ENCODE results near the gene POLD3.

The POLD3 gene

DNA sequence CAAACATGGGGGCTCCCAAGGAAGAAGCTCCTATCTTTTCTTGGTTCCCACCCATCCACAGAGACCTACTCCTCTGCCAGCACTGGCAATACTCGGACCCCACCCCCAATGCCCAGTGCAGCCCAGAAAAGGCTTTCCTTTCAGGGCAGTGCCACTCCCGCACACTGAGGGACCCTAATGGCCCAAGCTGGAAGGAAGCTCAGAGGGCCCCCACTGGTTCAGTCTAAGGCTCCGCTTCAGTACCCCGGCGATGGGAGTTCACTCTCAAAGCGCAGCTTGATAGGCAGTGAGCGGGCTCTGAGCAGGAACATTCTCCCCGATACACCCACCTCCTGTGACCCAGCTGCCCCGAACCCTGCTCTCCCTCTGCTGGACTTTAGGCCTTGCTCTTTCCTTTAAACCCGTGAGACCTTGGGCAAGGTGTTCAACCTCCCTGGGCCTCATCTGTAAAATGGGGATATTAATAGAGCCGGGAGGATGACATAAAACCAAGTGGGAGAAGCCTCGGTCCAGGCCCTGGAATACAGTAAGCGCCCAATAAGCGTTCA lies 90.4 kb downstream of the POLD3 start:
- no peaks in the 10 kb centered on the region for H3K36me3 ChIP-seq (ENCODE audit: insufficient read depth, low read length)
- H2AFZ ChIP-seq (ENCODE audit: low read depth, low read length) = no peak overlapping the region
- no peak overlapping the region for H3K4me3 ChIP-seq (ENCODE audit: low read length)
- no peaks in the 10 kb centered on the region for H3K9me3 ChIP-seq (ENCODE audit: low read length)
- no peaks in the 10 kb centered on the region for H3K4me1 ChIP-seq (ENCODE audit: insufficient read depth, low read length)
- H3K27me3 ChIP-seq (ENCODE audit: insufficient read depth, low read length) = no peaks in the 10 kb centered on the region

- Histone ChIP-seq H3K36me3 (ENCODE audit: insufficient read depth, low read length) (no peaks in the 10 kb centered on the region), H3K4me1 (ENCODE audit: insufficient read depth, low read length) (no peaks in the 10 kb centered on the region), H3K4me3 (ENCODE audit: low read length) (no peak overlapping the region), H3K9me3 (ENCODE audit: low read length) (no peaks in the 10 kb centered on the region), H2AFZ (ENCODE audit: low read depth, low read length) (no peak overlapping the region), H3K27me3 (ENCODE audit: insufficient read depth, low read length) (no peaks in the 10 kb centered on the region)
These were observed 91.0 kb downstream of the POLD3 start for GRCh38 chr11:74683279-74683871.

DNA sequence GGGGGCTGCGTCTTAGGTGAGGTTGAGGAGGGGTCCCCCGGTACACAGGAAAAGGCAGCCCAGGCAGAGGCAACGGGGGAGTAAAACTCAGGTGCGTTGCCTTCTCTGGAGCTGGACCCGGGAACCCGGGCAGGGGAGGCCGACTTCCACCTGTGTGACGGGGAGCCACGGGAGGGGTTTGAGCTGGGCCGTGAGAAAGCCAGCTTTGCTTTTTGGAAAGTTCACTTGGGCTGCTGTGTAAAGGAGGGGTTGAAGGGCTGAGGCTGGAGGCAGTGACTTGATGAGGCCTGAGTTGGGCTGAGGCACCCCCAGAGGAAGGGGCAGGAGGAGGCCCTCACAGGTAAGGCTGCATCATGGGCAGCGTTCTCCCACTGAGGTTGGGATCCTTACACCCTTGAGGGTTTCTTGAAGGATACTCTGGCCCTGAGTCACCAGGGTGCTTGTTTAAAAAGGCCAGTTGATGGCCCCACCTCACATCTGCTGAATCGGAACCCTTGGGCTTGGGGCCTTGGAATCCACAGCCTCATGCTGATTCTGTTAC lies 91.6 kb downstream of the POLD3 start:
- no peaks in the 10 kb centered on the region for H3K27me3 ChIP-seq (ENCODE audit: insufficient read depth, low read length)
- no peaks in the 10 kb centered on the region for H3K4me1 ChIP-seq (ENCODE audit: insufficient read depth, low read length)
- H3K9me3 ChIP-seq (ENCODE audit: low read length) = no peaks in the 10 kb centered on the region
- H2AFZ ChIP-seq (ENCODE audit: low read depth, low read length) = no peak overlapping the region
- no peaks in the 10 kb centered on the region for H3K36me3 ChIP-seq (ENCODE audit: insufficient read depth, low read length)
- H3K4me3 ChIP-seq (ENCODE audit: low read length) = no peak overlapping the region

DNA sequence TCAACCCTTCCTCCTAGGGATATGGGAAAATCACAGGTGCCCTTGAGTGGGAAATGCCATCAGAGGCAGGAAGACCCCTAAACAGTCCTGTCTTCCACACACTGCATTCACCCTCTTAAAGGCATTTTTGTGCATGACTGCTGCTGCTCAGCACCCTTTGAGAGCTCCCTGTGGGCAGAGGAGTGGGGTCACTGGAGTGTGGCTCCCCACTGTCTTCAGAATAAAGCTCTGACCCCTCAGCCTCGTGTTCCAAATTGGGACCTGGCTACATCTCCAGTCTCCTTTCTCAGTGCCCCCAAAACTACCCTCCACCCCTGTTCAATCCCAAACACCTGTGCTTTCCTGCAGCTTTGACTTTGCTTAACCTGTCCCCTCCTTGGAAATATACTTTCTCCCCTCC lies 92.3 kb downstream of the POLD3 start:
- Histone ChIP-seq H2AFZ (ENCODE audit: low read depth, low read length) (no peak overlapping the region), H3K9me3 (ENCODE audit: low read length) (no peaks in the 10 kb centered on the region), H3K4me1 (ENCODE audit: insufficient read depth, low read length) (no peaks in the 10 kb centered on the region), H3K27me3 (ENCODE audit: insufficient read depth, low read length) (no peaks in the 10 kb centered on the region), H3K4me3 (ENCODE audit: low read length) (no peak overlapping the region), H3K36me3 (ENCODE audit: insufficient read depth, low read length) (no peaks in the 10 kb centered on the region)

- no peaks in the 10 kb centered on the region for H3K9me3 ChIP-seq (ENCODE audit: low read length)
- no peak overlapping the region for H3K4me3 ChIP-seq (ENCODE audit: low read length)
- H2AFZ ChIP-seq (ENCODE audit: low read depth, low read length) = no peak overlapping the region
- H3K4me1 ChIP-seq (ENCODE audit: insufficient read depth, low read length) = no peaks in the 10 kb centered on the region
- no peaks in the 10 kb centered on the region for H3K27me3 ChIP-seq (ENCODE audit: insufficient read depth, low read length)
- H3K36me3 ChIP-seq (ENCODE audit: insufficient read depth, low read length) = no peaks in the 10 kb centered on the region
These were observed 93.0 kb downstream of the POLD3 start for GRCh38 chr11:74685338-74685737.

- Histone ChIP-seq H3K36me3 (ENCODE audit: insufficient read depth, low read length) (no peaks in the 10 kb centered on the region), H3K9me3 (ENCODE audit: low read length) (no peaks in the 10 kb centered on the region), H3K4me3 (ENCODE audit: low read length) (no peak overlapping the region), H3K4me1 (ENCODE audit: insufficient read depth, low read length) (no peaks in the 10 kb centered on the region), H3K27me3 (ENCODE audit: insufficient read depth, low read length) (no peaks in the 10 kb centered on the region), H2AFZ (ENCODE audit: low read depth, low read length) (no peak overlapping the region)
These were observed 93.5 kb downstream of the POLD3 start for GRCh38 chr11:74685905-74686304.

- no peaks in the 10 kb centered on the region for H3K27me3 ChIP-seq (ENCODE audit: insufficient read depth, low read length)
- H3K36me3 ChIP-seq (ENCODE audit: insufficient read depth, low read length) = no peaks in the 10 kb centered on the region
These were observed 94.4 kb downstream of the POLD3 start for GRCh38 chr11:74686792-74687191.

GRCh38 chr11:74687237-74688023 lies 95.0 kb downstream of the POLD3 start:
- no peaks in the 10 kb centered on the region for H3K36me3 ChIP-seq (ENCODE audit: insufficient read depth, low read length)
- no peak overlapping the region for H2AFZ ChIP-seq (ENCODE audit: low read depth, low read length)
- no peaks in the 10 kb centered on the region for H3K27me3 ChIP-seq (ENCODE audit: insufficient read depth, low read length)
- no peaks in the 10 kb centered on the region for H3K9me3 ChIP-seq (ENCODE audit: low read length)
- H3K4me1 ChIP-seq (ENCODE audit: insufficient read depth, low read length) = no peaks in the 10 kb centered on the region
- no peak overlapping the region for H3K4me3 ChIP-seq (ENCODE audit: low read length)

More at GRCh38 chr11:74686792-74687191, 94.4 kb downstream of the POLD3 start:
- H2AFZ ChIP-seq (ENCODE audit: low read depth, low read length) = no peak overlapping the region
- H3K9me3 ChIP-seq (ENCODE audit: low read length) = no peaks in the 10 kb centered on the region
- no peak overlapping the region for H3K4me3 ChIP-seq (ENCODE audit: low read length)
- no peaks in the 10 kb centered on the region for H3K4me1 ChIP-seq (ENCODE audit: insufficient read depth, low read length)

GRCh38 chr11:74689666-74690065 lies 97.3 kb downstream of the POLD3 start:
- no peak overlapping the region for H2AFZ ChIP-seq (ENCODE audit: low read depth, low read length)
- no peaks in the 10 kb centered on the region for H3K27me3 ChIP-seq (ENCODE audit: insufficient read depth, low read length)
- no peak overlapping the region for H3K4me3 ChIP-seq (ENCODE audit: low read length)
- no peaks in the 10 kb centered on the region for H3K36me3 ChIP-seq (ENCODE audit: insufficient read depth, low read length)
- no peaks in the 10 kb centered on the region for H3K4me1 ChIP-seq (ENCODE audit: insufficient read depth, low read length)
- H3K9me3 ChIP-seq (ENCODE audit: low read length) = no peaks in the 10 kb centered on the region

- H3K27me3 ChIP-seq (ENCODE audit: insufficient read depth, low read length) = no peaks in the 10 kb centered on the region
- H3K4me3 ChIP-seq (ENCODE audit: low read length) = no peak overlapping the region
- H2AFZ ChIP-seq (ENCODE audit: low read depth, low read length) = no peak overlapping the region
- H3K4me1 ChIP-seq (ENCODE audit: insufficient read depth, low read length) = no peaks in the 10 kb centered on the region
- no peaks in the 10 kb centered on the region for H3K36me3 ChIP-seq (ENCODE audit: insufficient read depth, low read length)
- no peaks in the 10 kb centered on the region for H3K9me3 ChIP-seq (ENCODE audit: low read length)
These were observed 99.4 kb downstream of the POLD3 start for GRCh38 chr11:74691755-74692154.
